ENCODE data around the gene CDC42SE2.
A peak's percentile ranks its signal among the peaks of the same experiment; 100 is the strongest.

The CDC42SE2 gene

GRCh38 chr5:131263648-131264450 lies at the start of gene CDC42SE2:
CDC42SE2 (plus strand) TSS chr5:131264053; CDS start chr5:131359494, 95,441 bp downstream.
- peak; percentile 30 for DNase-seq

GRCh38 chr5:131214609-131215227 lies 49.1 kb upstream of the CDC42SE2 start:
- DNase-seq: peak; percentile 7

- DNase-seq: no peak
Observed at GRCh38 chr5:131217791-131218190, 46.1 kb upstream of the CDC42SE2 start.

GRCh38 chr5:131218392-131218791 lies 45.5 kb upstream of the CDC42SE2 start:
- DNase-seq: no peak

GRCh38 chr5:131220566-131220965 lies 43.3 kb upstream of the CDC42SE2 start:
- no peak for DNase-seq

- DNase-seq: no peak
Observed at GRCh38 chr5:131221008-131221703, 42.7 kb upstream of the CDC42SE2 start.

- DNase-seq: no peak
Observed at GRCh38 chr5:131221888-131222287, 42.0 kb upstream of the CDC42SE2 start.

GRCh38 chr5:131222731-131223130 lies 41.1 kb upstream of the CDC42SE2 start:
- no peak for DNase-seq

- DNase-seq: no peak
Observed at GRCh38 chr5:131223751-131224386, 40.0 kb upstream of the CDC42SE2 start.

GRCh38 chr5:131224387-131225201 lies 39.3 kb upstream of the CDC42SE2 start:
- DNase-seq: no peak

- no peak for DNase-seq
Observed at GRCh38 chr5:131225282-131225974, 38.4 kb upstream of the CDC42SE2 start.

GRCh38 chr5:131226899-131227298 lies 37.0 kb upstream of the CDC42SE2 start:
- DNase-seq: no peak

GRCh38 chr5:131228646-131229045 lies 35.2 kb upstream of the CDC42SE2 start:
- DNase-seq: no peak

GRCh38 chr5:131229623-131230022 lies 34.2 kb upstream of the CDC42SE2 start:
- no peak for DNase-seq

GRCh38 chr5:131230406-131230805 lies 33.4 kb upstream of the CDC42SE2 start:
- DNase-seq: no peak

- DNase-seq: no peak
Observed at GRCh38 chr5:131239686-131240085, 24.2 kb upstream of the CDC42SE2 start.

- DNase-seq: no peak
Observed at GRCh38 chr5:131242728-131243255, 21.1 kb upstream of the CDC42SE2 start.

GRCh38 chr5:131245312-131245711 lies 18.5 kb upstream of the CDC42SE2 start:
- DNase-seq: no peak

- no peak for DNase-seq
Observed at GRCh38 chr5:131245948-131246347, 17.9 kb upstream of the CDC42SE2 start.

GRCh38 chr5:131246504-131246903 lies 17.3 kb upstream of the CDC42SE2 start:
- no peak for DNase-seq

GRCh38 chr5:131250751-131251475 lies 12.9 kb upstream of the CDC42SE2 start:
- no peak for DNase-seq

Measured in NCI-H1694 (cell line).